HEK293 (cell line): Measurements from ENCODE around the gene PMM1.
"Not testable (repeated sequence)": the region's sequence is repeated elsewhere in the genome, so short reads cannot be mapped to it uniquely, and the experiment has no call there.

Source experiments
- HOXC10 ChIP-seq: sonication (generic); formaldehyde crosslinking; IDR thresholded peaks from 2 replicates; pipeline ENCODE4 v1.8.1; 2023; ENCODE audit warnings: mild to moderate bottlenecking, missing genetic modification reagents
- MEIS1 ChIP-seq: sonication (generic); formaldehyde crosslinking; IDR thresholded peaks from 2 replicates; pipeline ENCODE4 v1.8.1; 2022; ENCODE audit warnings: missing genetic modification reagents, mild to moderate bottlenecking, borderline replicate concordance
- MZF1 ChIP-seq: fragments of 450-650 bp; formaldehyde crosslinking; IDR thresholded peaks from 2 replicates; pipeline ENCODE4 v1.5.1; 2017; ENCODE audit warnings: missing biosample characterization, missing genetic modification characterization, borderline replicate concordance
- TCF7L2 ChIP-seq: IDR thresholded peaks from 2 replicates; pipeline ENCODE4 v1.6.1; 2011; ENCODE audit warnings: low read depth, mild to moderate bottlenecking, inconsistent platforms, low read length, moderate library complexity, borderline replicate concordance
- ZFP37 ChIP-seq: fragments of 450-650 bp; formaldehyde crosslinking; IDR thresholded peaks from 2 replicates; pipeline ENCODE4 v1.5.1; 2016; ENCODE audit warnings: missing biosample characterization, missing genetic modification characterization
- ZNF114 ChIP-seq: fragments of 450-650 bp; formaldehyde crosslinking; IDR thresholded peaks from 2 replicates; pipeline ENCODE4 v1.5.0; 2017; ENCODE audit warnings: missing biosample characterization, missing genetic modification characterization
- ZNF239 ChIP-seq: fragments of 450-650 bp; formaldehyde crosslinking; IDR thresholded peaks from 2 replicates; pipeline ENCODE4 v1.5.1; 2016; ENCODE audit warnings: missing biosample characterization, missing genetic modification characterization
- ZNF394 ChIP-seq: fragments of 450-650 bp; formaldehyde crosslinking; IDR thresholded peaks from 2 replicates; pipeline ENCODE4 v1.5.1; 2016; ENCODE audit warnings: missing biosample characterization, missing genetic modification characterization, mild to moderate bottlenecking, moderate library complexity, borderline replicate concordance
- ZNF571 ChIP-seq: fragments of 450-650 bp; formaldehyde crosslinking; IDR thresholded peaks from 2 replicates; pipeline ENCODE4 v1.5.0; 2017; ENCODE audit warnings: missing biosample characterization, missing genetic modification characterization
- ZNF600 ChIP-seq: fragments of 450-650 bp; formaldehyde crosslinking; IDR thresholded peaks from 2 replicates; pipeline ENCODE4 v1.5.1; 2016; ENCODE audit warnings: missing biosample characterization, missing genetic modification characterization
- ZNF792 ChIP-seq: fragments of 450-650 bp; formaldehyde crosslinking; IDR thresholded peaks from 2 replicates; pipeline ENCODE4 v1.5.1; 2016; ENCODE audit warnings: missing biosample characterization, missing genetic modification characterization
- TF ChIP-seq, protein P1 (sequence below): sonication (generic); formaldehyde crosslinking; IDR thresholded peaks from 2 replicates; pipeline ENCODE4 v1.8.1; 2022; ENCODE audit warnings: mild to moderate bottlenecking, moderate library complexity, missing genetic modification reagents
- TF ChIP-seq, protein P2 (sequence below): fragments of 450-650 bp; formaldehyde crosslinking; IDR thresholded peaks from 2 replicates; pipeline ENCODE4 v1.5.1; 2016; ENCODE audit warnings: missing biosample characterization, missing genetic modification characterization

DNA sequence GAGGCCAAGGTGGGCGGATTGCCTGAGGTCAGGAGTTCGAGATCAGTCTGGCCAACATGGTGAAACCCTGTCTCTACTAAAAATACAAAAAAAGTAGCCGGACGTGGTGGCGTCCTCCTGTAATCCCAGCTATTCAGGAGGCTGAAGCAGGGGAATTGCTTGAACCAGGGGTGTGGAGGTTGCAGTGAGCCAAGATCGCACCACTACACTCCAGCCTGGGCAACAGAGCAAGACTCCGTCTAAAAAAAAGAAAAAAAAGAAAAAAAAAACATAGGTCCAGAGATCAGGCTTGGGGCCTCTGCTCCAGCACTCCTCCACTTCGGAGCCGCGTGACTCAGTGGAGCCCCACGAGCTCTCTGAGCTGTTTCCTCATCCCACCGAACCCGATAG, 31.4 kb downstream of the PMM1 start:
- not testable (repeated sequence) for TF ChIP-seq ZNF792; ZNF114 (tag by site-specific recombination); ZFP37 (tag by site-specific recombination); ZNF600; MEIS1 (CRISPR knock-in tag); ZNF394 (tag by site-specific recombination); ZNF239 (tag by site-specific recombination); ZNF571 (tag by site-specific recombination); TCF7L2; MZF1 (tag by site-specific recombination); HOXC10 (CRISPR knock-in tag)
- TF ChIP-seq, protein P1, sequence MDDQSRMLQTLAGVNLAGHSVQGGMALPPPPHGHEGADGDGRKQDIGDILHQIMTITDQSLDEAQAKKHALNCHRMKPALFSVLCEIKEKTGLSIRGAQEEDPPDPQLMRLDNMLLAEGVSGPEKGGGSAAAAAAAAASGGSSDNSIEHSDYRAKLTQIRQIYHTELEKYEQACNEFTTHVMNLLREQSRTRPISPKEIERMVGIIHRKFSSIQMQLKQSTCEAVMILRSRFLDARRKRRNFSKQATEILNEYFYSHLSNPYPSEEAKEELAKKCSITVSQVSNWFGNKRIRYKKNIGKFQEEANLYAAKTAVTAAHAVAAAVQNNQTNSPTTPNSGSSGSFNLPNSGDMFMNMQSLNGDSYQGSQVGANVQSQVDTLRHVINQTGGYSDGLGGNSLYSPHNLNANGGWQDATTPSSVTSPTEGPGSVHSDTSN = not testable (repeated sequence)
- TF ChIP-seq, protein P2, sequence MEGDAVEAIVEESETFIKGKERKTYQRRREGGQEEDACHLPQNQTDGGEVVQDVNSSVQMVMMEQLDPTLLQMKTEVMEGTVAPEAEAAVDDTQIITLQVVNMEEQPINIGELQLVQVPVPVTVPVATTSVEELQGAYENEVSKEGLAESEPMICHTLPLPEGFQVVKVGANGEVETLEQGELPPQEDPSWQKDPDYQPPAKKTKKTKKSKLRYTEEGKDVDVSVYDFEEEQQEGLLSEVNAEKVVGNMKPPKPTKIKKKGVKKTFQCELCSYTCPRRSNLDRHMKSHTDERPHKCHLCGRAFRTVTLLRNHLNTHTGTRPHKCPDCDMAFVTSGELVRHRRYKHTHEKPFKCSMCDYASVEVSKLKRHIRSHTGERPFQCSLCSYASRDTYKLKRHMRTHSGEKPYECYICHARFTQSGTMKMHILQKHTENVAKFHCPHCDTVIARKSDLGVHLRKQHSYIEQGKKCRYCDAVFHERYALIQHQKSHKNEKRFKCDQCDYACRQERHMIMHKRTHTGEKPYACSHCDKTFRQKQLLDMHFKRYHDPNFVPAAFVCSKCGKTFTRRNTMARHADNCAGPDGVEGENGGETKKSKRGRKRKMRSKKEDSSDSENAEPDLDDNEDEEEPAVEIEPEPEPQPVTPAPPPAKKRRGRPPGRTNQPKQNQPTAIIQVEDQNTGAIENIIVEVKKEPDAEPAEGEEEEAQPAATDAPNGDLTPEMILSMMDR (tag by site-specific recombination) = not testable (repeated sequence)
